GM08714 (cell line): ENCODE measurements around the gene FBXW12.
"Not testable (repeated sequence)": the region's sequence is repeated elsewhere in the genome, so short reads cannot be mapped to it uniquely, and the experiment has no call there.

Source experiments
- H3K4me3 ChIP-seq: fragments of 200-500 bp; sonication (Bioruptor generic); 2 replicates; pipeline ENCODE4 v1.5.1; 2014; ENCODE audit warnings: mild to moderate bottlenecking, low read length, inconsistent platforms
- ZNF274 ChIP-seq: IDR thresholded peaks from 2 replicates; pipeline ENCODE4 v1.6.1; 2012; ENCODE audit warnings: mild to moderate bottlenecking, low read depth, low read length

The FBXW12 gene, protein sequence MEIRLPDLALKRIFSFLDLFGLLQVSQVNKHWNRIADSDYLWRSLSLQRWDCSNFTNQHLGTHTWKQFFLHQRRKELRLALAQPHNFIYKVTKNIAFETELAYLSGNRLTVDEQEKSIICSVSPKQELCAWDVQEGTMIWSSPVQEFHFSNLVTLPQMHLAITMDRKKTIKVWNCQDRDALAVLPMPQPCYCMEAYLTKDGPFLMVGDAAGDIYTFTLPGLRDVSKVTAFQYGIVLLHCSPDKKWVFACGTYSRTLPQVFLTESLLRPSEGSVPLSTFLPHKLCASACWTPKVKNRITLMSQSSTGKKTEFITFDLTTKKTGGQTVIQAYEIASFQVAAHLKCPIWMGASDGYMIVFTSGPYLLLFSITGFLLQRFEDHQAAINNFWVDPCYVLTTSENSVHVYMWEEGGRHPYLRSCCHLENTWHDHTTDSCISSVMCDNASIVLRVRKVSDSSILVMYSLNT

DNA sequence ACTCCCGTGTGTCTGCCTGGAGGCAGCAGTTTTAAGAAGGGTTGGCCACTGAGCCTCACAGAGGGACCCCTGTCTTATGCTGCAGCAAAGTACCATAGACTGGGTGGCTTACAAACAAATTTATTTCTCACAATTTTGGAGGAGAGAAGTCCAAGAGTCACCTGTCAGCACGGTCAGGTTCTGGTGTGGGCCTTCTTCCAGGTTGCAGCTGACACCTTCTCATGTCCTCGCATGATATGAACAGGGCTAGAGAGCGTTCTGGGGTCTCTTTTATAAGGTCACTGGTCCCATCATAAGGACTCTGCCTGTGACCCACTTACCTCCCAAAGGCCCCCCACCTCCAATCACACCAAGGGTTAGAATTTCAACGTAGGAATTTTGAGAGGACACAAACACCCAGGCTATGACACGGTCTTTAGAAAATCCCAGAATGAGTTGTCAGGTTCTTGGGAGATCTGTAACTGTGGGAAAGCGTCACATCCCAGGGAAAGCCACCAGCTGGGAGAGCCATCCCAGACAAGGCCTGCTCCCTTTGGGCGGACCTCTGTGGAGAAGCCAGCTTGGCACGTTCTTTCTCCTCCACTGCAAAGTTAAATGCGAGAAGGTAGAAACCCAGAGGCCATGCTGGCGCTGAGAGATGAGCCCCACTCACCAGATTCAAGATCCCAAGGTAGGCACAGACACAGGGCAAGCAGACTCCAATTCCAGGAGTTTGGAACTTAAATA is at the start of gene FBXW12:
Gene FBXW12, plus strand, starts transcription at position 569 of the 726 bp plus-strand sequence. CDS start 549 bp downstream, outside the sequence.
- no peak within 1 kb of the TSS for H3K4me3 ChIP-seq
- TF ChIP-seq ZNF274 = no peak

- H3K4me3 ChIP-seq = not testable (repeated sequence)
These were observed 40.1 kb upstream of the FBXW12 start for GRCh38 chr3:48331706-48332435.

DNA sequence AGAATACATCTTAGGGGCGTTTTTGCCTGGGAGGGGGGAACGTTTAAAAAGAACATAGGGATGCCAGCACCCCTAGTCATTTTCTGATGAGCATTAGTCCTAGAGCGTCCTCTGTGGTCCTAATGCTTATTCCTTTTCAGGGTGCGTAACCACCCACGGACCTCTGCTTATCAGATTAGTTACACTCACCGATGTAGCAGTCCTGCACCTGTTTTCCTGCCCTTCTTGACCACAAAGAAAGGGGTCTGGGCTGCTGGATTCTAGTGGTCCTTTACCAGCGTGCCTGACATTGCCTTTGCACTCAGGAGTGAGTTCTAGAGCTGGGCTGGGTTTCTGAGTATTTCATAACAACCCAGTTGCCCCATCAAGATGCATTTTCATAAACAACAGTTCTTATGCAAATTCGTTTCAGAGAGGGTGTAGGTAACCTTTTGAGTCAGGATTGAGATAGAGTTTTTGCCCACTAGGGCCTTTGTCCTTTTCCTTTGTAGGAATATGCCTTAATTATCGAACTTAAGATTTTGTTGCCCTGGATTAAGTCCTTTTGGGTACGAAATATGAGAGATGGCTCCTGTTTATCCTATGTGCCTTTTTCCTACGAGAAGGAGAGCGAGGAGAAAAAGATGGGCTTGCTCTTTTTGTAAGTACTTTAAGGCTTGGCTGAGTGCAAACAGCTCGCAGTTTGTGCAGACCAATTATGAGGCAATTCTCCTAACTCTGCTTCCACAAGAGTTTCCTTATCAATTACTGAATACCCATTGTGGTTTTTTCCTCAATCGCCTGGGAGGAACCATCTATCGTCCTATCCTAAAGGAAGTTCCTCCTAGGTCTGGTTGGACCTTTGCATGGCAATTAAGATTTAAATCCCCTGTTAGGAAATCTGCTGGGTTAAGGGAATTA is 38.4 kb upstream of the FBXW12 start, which contains the start of gene SPINK8:
Gene SPINK8, minus strand, starts transcription at position 316 of the 900 bp plus-strand sequence. CDS start 5,320 bp downstream, outside the sequence.
- not testable (repeated sequence) for H3K4me3 ChIP-seq

GRCh38 chr3:48334605-48335004 is 37.4 kb upstream of the FBXW12 start:
- no peak overlapping the region for H3K4me3 ChIP-seq
- no peak for TF ChIP-seq ZNF274

DNA sequence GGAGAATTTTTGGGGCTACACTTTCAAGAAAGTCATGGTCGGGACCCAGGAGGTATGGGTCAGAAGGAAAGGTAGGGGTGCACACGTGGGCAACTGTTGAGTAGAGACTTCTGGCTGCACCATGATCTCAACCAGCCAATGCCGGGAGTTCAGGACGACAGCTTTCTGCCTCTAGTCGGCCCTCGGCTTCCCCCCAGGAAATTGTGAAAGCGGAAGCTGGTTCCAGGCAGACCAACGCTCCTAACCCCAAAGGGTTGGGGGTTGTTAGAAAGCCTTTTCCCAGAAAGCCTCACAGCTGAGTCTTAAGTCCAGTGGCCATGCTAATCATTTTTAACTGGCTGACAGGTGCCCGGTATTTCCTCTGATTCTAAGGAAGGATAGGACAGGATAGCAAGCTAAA is 36.7 kb upstream of the FBXW12 start:
- not testable (repeated sequence) for H3K4me3 ChIP-seq

GRCh38 chr3:48337536-48337935 is 34.5 kb upstream of the FBXW12 start:
- H3K4me3 ChIP-seq = not testable (repeated sequence)

DNA sequence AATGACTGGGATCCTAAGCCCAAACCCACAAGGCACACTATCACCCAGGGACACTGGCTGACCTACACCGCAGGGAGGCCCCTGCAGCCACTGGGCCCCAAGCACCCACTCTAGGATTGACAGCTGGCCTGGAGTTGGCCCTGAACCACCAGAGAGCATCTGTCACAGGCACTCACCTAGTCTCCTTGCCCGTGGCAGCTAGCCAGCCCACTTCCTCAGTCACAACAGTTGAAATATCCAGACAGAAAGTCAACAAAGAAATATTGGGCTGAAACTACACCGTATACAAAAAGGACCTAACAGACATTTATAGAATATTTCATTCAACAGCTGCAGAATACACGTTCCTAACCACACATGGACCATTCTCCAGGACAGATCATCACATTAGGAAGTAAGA is 33.4 kb upstream of the FBXW12 start:
- no peak for TF ChIP-seq ZNF274
- H3K4me3 ChIP-seq = no peak overlapping the region

GRCh38 chr3:48343432-48343831 is 28.6 kb upstream of the FBXW12 start:
- TF ChIP-seq ZNF274 = no peak
- no peak overlapping the region for H3K4me3 ChIP-seq

GRCh38 chr3:48344867-48345507 is 27.0 kb upstream of the FBXW12 start:
- no peak overlapping the region for H3K4me3 ChIP-seq
- TF ChIP-seq ZNF274 = no peak

DNA sequence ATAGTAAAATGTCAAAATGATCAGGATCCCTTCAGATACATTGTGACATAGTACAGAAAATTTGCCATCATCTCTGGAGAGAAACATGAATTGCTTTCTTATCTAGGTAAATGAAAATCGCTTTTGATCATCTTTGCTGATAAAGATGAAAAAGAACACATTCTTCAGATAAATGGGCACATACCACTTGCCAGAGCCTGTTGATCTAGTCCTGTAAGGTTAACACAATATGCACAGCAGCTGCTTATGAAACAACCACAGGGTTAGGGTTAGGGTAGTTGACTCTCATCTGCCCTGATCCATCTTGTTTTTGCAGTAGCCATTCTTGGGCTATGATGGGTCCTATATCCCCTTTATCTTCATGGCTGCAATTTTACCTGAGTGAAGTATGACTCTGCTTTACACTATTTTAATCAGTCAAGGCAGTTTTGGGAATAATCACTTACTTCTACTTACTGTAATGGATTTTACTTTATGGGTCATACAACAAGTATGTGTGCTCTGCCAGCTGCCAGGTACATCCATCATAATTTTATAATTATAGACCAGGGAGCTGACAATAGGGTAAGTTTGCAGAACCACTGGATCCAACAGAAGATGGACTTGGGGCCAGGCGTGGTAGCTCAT is 26.0 kb upstream of the FBXW12 start:
- no peak for TF ChIP-seq ZNF274
- H3K4me3 ChIP-seq = no peak overlapping the region

- TF ChIP-seq ZNF274 = no peak
- no peak overlapping the region for H3K4me3 ChIP-seq
These were observed 24.5 kb upstream of the FBXW12 start for GRCh38 chr3:48347500-48347899.

DNA sequence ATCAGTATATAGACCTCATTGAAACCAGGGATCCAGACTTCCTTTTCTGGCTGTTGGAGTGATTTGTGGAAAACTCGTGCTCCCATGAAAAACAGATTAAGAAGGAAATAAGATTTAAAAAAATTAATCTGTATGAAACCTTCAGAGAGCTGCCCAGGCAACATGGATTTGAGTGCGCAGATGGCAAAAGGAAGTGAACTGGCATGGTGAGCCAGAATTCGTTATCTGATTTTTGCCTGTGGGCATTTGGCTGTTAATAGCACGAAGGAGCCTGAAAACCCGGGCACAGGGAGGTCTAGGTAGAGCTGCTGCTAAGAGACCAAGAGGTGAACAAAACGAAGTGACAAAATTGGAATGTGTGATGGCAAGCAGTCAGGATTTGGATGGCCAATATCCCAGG is 19.5 kb upstream of the FBXW12 start:
- TF ChIP-seq ZNF274 = no peak
- no peak overlapping the region for H3K4me3 ChIP-seq

GRCh38 chr3:48353987-48354386 is 18.0 kb upstream of the FBXW12 start:
- no peak overlapping the region for H3K4me3 ChIP-seq
- no peak for TF ChIP-seq ZNF274
